ENCODE results near the gene SIRT2.

DNA sequence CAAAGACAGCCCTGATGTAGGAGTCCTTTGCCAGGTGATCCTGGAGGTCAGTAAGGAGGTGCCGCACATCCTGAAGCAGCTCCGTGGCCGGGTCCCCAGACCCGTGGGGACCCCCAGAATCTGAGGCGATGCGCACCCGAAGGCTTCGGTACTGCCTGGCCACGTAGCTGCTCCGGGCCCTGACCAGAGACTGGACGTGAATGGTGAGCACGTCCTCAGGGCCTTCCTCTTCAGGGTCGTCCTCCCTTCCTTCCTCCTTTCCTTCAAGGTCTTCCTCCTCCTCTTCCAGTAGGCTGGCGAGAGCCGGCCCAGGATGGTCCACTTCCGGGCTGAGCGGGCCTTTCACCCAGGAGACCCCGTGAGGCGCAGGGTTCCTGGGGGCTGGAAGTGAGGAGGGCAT, 28.8 kb downstream of the SIRT2 start:
- TF ChIP-seq GABPA (IDR thresholded peaks at IDR 0.05; ENCODE audit: low read depth) (no peak), POLR2AphosphoS5 (IDR thresholded peaks at IDR 0.05; ENCODE audit: low read depth) (no peak)

Data from HL-60 (cell line).